GM18870 (cell line): ENCODE results near the gene PLAC9.

Experiments used
- ATAC-seq: cut with Tn5 transposase; IDR thresholded peaks from one replicate; pipeline ENCODE4 v1.9.1; 2021; ENCODE audit warnings: moderate library complexity; ENCODE audit not compliant: unreplicated experiment

Gene PLAC9

DNA sequence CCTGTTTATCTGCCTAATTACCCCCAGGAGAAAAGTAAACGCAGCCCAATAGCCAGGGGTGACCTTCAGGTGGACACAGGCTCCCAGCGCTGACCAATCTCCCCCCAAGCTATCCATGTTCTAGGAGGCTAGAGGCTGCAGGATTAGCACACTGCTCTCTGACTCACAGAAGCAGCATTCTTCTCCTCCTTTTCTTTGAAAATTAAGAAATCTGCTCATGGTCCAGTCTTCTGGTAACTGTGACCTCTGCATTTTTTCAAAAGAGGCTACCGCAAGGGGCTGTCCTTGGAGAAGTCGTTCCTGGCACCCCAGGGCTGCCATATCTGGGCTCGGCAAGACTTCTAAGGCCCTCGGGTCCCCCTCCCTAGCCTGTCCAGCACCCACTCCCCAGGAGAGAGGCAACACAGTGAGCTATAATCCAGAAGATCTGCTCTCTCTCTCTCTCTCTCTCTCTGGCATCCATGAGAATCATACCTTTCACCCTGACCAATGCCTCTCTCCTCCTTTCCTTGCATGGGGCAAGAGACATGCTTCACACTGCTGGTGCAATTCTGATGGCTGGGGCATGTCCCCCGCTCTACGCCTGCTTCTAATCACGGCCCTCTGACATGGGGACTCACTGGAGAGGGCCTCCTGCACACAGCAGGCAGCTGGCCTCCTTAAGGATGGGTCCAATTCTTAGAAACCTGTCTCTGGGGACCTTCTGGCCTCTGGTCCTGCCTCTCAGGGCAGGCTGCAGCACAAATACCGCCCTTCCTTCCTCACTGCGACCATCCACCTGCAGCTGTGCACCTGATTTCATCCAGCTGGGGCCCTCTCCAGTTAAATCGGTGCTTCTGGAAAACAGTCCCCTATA lies 45.5 kb downstream of the PLAC9 start:
- no peak for ATAC-seq

- no peak for ATAC-seq
Observed at GRCh38 chr10:80182986-80183385, 50.5 kb downstream of the PLAC9 start.

DNA sequence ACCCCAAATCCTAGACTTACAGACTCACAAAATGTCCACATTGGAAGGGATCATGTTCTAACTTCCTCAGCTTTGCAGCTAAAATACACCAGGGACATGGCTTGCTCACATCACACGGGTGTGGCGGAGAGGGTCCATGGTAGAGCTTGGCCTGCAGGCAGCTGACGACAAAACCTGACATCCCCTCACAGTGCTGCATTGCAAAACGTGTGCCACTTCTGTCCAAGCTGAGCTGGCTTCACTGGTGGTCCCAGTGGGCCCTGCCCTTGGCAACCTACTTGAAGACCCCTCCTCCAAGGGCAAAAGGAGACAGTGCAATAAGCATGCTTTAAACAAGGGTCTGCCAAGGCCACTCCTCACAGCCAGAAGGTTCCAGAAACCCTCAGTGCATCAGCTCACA lies 50.9 kb downstream of the PLAC9 start:
- no peak for ATAC-seq

- ATAC-seq = no peak
Observed at GRCh38 chr10:80184291-80184690, 51.8 kb downstream of the PLAC9 start.

DNA sequence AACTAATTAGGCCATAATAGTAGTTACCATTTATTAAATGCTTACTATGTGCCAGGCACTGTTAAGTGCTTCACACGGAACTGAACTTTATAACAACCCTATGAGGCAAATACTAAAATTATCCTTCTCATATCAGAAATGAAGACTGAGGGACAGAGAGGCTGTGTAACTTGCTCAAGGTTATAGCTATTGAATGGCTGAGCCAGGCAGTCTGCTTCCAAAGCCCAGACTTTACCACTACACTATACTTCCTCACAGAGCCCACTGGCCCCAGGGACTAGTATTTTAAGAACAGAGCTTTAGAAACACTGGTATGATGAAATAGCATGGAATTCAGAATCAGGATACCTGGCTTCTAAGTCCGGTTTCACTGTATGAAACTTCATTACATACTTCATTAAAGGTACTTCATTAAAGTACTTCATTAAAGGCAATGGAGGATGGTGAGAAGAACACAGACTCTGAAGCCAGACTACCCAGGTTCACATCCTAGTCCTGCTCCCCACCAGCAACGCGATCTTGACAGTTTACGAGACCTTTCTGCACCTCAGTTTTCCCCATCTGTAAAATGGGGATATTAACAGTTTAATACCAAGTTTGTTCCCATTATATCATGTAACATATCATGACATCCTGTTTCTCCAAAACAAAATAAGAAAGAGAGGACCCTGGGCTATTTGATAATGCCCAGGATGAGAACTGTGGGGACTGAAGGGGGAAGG lies 53.2 kb downstream of the PLAC9 start:
- no peak for ATAC-seq

DNA sequence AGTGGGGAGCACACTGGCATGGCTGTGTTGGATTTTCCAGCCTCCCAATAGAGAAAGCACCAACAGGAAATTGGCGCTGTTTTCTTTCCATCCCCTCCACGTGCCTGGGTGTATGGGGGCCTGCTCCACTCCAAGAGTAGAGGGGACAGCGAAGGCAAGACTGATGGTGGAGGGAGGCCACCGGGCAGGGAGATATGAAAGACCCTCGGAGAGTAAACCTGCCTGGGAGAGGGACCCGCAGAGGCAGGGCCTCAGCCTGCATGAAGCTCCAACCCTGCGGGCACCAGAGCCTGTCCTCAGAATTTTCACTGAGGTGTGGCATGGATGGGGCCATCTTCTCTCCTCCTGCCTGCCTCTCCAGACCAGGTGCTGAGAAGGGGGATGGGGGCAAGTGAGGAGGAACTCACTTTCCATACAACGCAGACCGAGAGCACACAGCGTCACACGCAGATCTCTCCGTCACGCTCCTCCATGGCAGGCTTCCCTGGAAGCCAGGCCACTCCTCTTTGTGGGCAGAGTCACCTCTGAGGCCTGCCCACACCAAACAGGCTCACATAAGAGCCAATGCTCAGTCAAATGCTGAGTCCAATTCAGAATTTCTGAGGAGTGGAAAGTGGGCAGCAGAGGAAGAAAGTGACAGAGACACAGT lies 54.0 kb downstream of the PLAC9 start:
- ATAC-seq = no peak

GRCh38 chr10:80187060-80187459 lies 54.5 kb downstream of the PLAC9 start:
- no peak for ATAC-seq

- peak; percentile 76 for ATAC-seq
Observed at GRCh38 chr10:80187465-80188409, 55.2 kb downstream of the PLAC9 start.

DNA sequence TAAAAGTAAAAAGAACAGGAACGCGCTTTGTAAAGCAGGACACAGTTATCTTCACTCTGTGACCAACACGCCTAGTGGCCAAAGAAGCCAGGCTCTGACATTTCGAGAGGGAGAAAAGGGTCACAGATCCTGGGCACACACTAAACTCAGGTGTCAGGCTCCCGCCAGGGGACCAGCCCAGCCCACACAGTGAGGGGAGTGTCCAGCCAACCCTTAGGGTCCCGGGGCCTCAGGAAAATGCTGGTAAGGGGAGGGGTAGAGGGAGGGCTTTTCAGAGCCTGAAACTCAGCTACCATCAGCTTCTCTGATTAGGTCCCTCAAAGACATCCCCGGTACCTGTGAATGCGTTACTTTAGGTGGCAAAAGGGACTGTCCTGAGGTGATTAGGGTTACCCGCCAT lies 56.2 kb downstream of the PLAC9 start:
- ATAC-seq = no peak

DNA sequence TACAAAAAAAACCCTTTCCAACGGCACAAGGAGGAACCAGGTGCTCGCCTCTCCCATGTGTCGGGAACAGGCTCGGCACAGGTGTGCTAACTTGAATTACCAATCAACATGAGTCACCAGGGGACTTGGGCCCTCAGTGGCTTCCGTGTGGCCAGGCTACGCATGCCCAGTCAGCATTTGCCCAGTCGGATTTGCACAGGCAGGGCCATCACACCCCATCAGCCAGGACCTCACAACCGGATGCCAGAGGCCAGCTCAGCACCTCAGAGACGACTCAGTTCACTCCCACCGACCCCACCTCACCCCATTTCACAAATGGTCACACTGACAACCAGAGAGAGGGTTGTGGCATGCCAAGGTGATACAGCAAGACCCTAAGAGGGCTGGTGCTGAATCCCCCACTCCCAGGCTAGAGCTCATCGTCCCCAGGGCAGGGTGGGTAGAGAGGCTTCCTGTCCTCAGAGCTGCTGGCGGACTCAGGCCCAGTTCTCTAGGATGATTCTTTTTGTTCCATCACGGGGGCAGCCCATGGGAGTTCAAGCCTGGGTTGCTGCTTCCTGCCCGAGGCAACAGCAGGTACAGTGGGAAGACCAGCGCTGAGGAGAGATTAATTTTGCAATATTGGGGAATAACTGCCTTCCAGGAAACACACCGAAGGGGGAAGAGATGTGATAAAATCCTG lies 59.2 kb downstream of the PLAC9 start:
- no peak for ATAC-seq

DNA sequence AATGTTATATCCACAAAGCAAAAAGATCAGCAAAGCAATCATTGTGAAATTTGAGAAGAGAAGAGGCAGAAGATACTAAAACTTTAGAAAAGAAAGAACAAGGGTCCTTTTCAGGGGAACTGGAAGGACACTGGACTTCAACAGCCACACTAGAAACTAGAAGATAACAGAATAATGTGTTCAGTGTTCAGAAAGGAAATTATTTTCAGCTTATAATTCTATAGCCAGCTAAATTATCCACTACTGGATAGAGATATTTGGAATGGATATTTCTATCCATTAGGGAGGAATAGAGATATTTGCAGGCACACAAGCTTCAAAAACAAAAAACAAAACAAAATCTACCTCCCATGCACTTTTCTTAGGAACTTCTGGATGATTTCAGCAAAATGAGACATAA lies 60.0 kb downstream of the PLAC9 start:
- ATAC-seq = no peak

DNA sequence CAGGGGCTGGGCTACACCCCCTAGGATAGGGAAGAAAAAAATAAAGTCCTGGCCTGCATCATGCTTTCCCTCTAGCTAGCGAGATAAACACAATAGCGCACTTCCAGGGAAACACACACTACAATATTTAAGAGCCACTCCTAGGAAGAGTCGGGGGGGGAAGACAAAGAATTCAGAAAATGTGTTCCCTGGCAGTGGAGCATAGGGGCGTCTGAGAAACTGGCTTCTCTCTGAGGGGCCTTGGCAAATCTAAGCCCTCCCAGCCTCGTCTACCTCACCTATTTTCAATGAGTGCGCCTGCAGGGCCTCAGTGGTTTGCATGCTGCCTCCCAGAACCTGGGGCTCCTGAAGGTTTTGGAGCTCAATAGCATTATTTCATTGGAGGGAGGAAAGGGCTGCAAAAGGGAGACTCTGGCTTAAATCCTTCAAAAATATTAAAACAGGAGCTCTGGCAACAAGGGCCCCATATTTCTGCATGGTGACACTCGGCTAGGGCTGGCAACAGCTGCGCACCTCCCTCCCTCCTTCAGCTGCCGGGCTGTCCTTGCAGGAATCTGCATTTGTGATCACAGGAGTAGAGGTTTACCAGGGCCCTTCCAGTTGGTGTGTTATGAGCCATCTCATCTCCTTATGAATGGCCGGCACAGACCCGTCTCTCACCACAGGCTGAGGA lies 62.0 kb downstream of the PLAC9 start:
- no peak for ATAC-seq
